Panc1 (cell line): ENCODE data around the gene ENPP6.

Experiments
- CTCF ChIP-seq: fragments of 450-650 bp; IDR thresholded peaks from 2 replicates; pipeline ENCODE4 v1.5.1; 2017; ENCODE audit warnings: mild to moderate bottlenecking
- POLR2AphosphoS5 ChIP-seq: IDR thresholded peaks from 2 replicates; pipeline ENCODE4 v1.6.1; 2012; ENCODE audit warnings: mild to moderate bottlenecking, low read depth, low read length, moderate library complexity
- SIN3A ChIP-seq: IDR thresholded peaks from 2 replicates; pipeline ENCODE4 v1.6.1; 2012; ENCODE audit warnings: low read depth, mild to moderate bottlenecking, low read length, moderate library complexity, borderline replicate concordance; ENCODE audit not compliant: insufficient read depth
- TF ChIP-seq, protein P1 (sequence below), 2 experiments: IDR thresholded peaks; 2 replicates each; pipeline ENCODE4 v1.6.1; 2011 to 2012; ENCODE audit warnings: low read depth in 2 of 2, control low read depth in 1 of 2, low read length in 1 of 2, mild to moderate bottlenecking in 1 of 2, moderate library complexity in 1 of 2; ENCODE audit not compliant: insufficient read depth in 1 of 2

DNA sequence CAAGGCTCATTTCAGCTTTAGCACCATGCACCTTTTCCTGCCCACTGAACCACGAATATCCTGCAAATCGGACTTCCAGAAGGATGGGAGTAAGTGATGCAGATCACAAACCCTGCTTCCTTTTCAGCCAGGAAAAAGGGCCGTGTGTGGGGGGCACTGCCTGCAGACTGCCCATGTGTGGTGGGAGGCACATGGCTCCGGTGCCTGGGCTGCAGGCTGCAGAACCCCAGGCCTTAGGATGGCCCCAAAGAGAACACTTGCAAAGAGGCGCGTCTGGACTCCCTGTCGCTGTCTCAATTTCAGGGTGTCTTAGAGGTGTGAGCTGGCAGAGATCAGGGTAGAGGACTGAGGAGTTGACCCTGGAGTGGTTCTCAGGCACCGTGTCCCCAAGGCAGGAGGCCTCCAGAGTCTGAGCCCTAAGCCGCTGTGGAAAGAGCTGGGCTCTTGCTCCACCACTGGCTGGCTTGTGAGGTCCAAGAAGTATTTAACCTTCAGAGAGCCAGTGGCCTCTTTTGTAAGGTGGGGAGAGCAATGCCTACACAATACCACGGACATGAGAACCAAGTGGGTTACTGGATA is 97.0 kb downstream of the ENPP6 start:
- TF ChIP-seq CTCF (no peak), POLR2AphosphoS5 (no peak), SIN3A (no peak)
- TF ChIP-seq, protein P1, sequence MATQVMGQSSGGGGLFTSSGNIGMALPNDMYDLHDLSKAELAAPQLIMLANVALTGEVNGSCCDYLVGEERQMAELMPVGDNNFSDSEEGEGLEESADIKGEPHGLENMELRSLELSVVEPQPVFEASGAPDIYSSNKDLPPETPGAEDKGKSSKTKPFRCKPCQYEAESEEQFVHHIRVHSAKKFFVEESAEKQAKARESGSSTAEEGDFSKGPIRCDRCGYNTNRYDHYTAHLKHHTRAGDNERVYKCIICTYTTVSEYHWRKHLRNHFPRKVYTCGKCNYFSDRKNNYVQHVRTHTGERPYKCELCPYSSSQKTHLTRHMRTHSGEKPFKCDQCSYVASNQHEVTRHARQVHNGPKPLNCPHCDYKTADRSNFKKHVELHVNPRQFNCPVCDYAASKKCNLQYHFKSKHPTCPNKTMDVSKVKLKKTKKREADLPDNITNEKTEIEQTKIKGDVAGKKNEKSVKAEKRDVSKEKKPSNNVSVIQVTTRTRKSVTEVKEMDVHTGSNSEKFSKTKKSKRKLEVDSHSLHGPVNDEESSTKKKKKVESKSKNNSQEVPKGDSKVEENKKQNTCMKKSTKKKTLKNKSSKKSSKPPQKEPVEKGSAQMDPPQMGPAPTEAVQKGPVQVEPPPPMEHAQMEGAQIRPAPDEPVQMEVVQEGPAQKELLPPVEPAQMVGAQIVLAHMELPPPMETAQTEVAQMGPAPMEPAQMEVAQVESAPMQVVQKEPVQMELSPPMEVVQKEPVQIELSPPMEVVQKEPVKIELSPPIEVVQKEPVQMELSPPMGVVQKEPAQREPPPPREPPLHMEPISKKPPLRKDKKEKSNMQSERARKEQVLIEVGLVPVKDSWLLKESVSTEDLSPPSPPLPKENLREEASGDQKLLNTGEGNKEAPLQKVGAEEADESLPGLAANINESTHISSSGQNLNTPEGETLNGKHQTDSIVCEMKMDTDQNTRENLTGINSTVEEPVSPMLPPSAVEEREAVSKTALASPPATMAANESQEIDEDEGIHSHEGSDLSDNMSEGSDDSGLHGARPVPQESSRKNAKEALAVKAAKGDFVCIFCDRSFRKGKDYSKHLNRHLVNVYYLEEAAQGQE (IDR thresholded peaks at IDR 0.05; ENCODE audit: insufficient read depth in 1 of 2, low read depth in 2 of 2, low read length in 1 of 2), result no peak
